Mammary epithelial cell (primary cell): Measurements from ENCODE around the gene NBPF4.

Experiments
- CTCF ChIP-seq, 2 donors: IDR thresholded peaks in 1 of 2; conservative IDR thresholded peaks in 1 of 2; 2 replicates each; pipeline ENCODE4 v1.5.1; 2011 to 2012; ENCODE audit warnings: inconsistent platforms in 2 of 2, low read length in 2 of 2, mild to moderate bottlenecking in 2 of 2, control low read depth in 1 of 2, low read depth in 1 of 2; ENCODE audit not compliant: insufficient read depth in 1 of 2; ENCODE audit errors: extremely low read depth in 1 of 2
- EZH2 ChIP-seq: IDR thresholded peaks from 2 replicates; pipeline ENCODE4 v1.6.1; 2012; ENCODE audit warnings: low read length, inconsistent platforms, borderline replicate concordance

GRCh38 chr1:108211014-108211413 lies 32.9 kb downstream of the NBPF4 start:
- TF ChIP-seq EZH2 = no peak
- TF ChIP-seq CTCF (conservative IDR thresholded peaks at IDR 0.05 in 1 of 2, IDR thresholded peaks at IDR 0.05 in 1 of 2; ENCODE audit: extremely low read depth in 1 of 2, insufficient read depth in 1 of 2, low read depth in 1 of 2, low read length in 2 of 2) = no peak
